Neuronal stem cell (in vitro differentiated cells): ENCODE data around the gene NDUFA7.

Source experiments
- DNase-seq: peaks from one replicate; pipeline ENCODE4 v3.0.0-alpha.2; 2013; ENCODE audit warnings: low spot score
- H2AFZ ChIP-seq: one replicate; pipeline ENCODE4 v1.6.1; 2013; ENCODE audit warnings: mild to moderate bottlenecking, low read length, inconsistent platforms
- H2AK5ac ChIP-seq: 2 replicates; pipeline ENCODE4 v1.6.1; 2013; ENCODE audit warnings: low read depth, mild to moderate bottlenecking, inconsistent platforms, low read length, moderate library complexity, mixed read lengths
- H2BK120ac ChIP-seq: 2 replicates; pipeline ENCODE4 v1.6.1; 2013; ENCODE audit warnings: low read depth, mild to moderate bottlenecking, inconsistent platforms, low read length, moderate library complexity, mixed read lengths
- H2BK12ac ChIP-seq: one replicate; pipeline ENCODE4 v1.6.1; 2013; ENCODE audit warnings: low read length, inconsistent platforms
- H2BK15ac ChIP-seq: 2 replicates; pipeline ENCODE4 v1.6.1; 2013; ENCODE audit warnings: mild to moderate bottlenecking, low read length, inconsistent platforms, mixed read lengths
- H2BK5ac ChIP-seq: one replicate; pipeline ENCODE4 v1.6.1; 2013; ENCODE audit warnings: inconsistent platforms, mild to moderate bottlenecking, low read length, moderate library complexity
- H3K14ac ChIP-seq: one replicate; pipeline ENCODE4 v1.6.1; 2013; ENCODE audit warnings: low read length, inconsistent platforms
- H3K18ac ChIP-seq: 2 replicates; pipeline ENCODE4 v1.6.1; 2013; ENCODE audit warnings: low read length, inconsistent platforms
- H3K23ac ChIP-seq: 2 replicates; pipeline ENCODE4 v1.6.1; 2013; ENCODE audit warnings: low read depth, mild to moderate bottlenecking, mixed read lengths, low read length, inconsistent platforms; ENCODE audit not compliant: poor library complexity
- H3K27ac ChIP-seq: replicated peaks from 3 replicates; pipeline ENCODE4 v1.5.1; 2013; ENCODE audit warnings: low read length, inconsistent platforms
- H3K27me3 ChIP-seq, 3 experiments: 2 replicates each; pipeline ENCODE4 v1.6.1; 2013; ENCODE audit warnings: low read length in 3 of 3, mild to moderate bottlenecking in 2 of 3, inconsistent platforms in 1 of 3, low read depth in 1 of 3, mixed read lengths in 1 of 3, moderate library complexity in 1 of 3; ENCODE audit not compliant: control insufficient read depth in 3 of 3, insufficient read depth in 3 of 3
- H3K36me3 ChIP-seq, 2 donors: replicated peaks in 1 of 2; 2 replicates each; pipeline ENCODE4 v1.6.1; 2013; ENCODE audit warnings: low read length in 2 of 2; ENCODE audit not compliant: control insufficient read depth in 2 of 2, insufficient read depth in 2 of 2
- H3K4ac ChIP-seq: 2 replicates; pipeline ENCODE4 v1.6.1; 2013; ENCODE audit warnings: inconsistent platforms, mild to moderate bottlenecking, low read length, moderate library complexity
- H3K4me1 ChIP-seq, 2 donors: 1 replicate in 1 of 2; 2 replicates in 1 of 2; pipeline ENCODE4 v1.6.1; 2013; ENCODE audit warnings: low read length in 2 of 2, low read depth in 1 of 2; ENCODE audit not compliant: control insufficient read depth in 2 of 2, insufficient read depth in 1 of 2
- H3K4me2 ChIP-seq: one replicate; pipeline ENCODE4 v1.6.1; 2013; ENCODE audit warnings: mild to moderate bottlenecking, low read length, inconsistent platforms; ENCODE audit not compliant: insufficient read depth, poor library complexity, severe bottlenecking
- H3K4me3 ChIP-seq, 2 donors: 2 replicates each; pipeline ENCODE4 v1.5.1; 2013; ENCODE audit warnings: low read length in 2 of 2, mild to moderate bottlenecking in 2 of 2, inconsistent platforms in 1 of 2, moderate library complexity in 1 of 2
- H3K79me1 ChIP-seq: one replicate; pipeline ENCODE4 v1.6.1; 2013; ENCODE audit warnings: low read depth, mild to moderate bottlenecking, inconsistent platforms, low read length, moderate library complexity
- H3K9ac ChIP-seq: one replicate; pipeline ENCODE4 v1.6.1; 2013; ENCODE audit warnings: mild to moderate bottlenecking, low read depth, low read length, inconsistent platforms; ENCODE audit not compliant: poor library complexity
- H3K9me3 ChIP-seq, 2 donors: replicated peaks in 1 of 2; 2 replicates each; pipeline versions ENCODE3 to v1.6.1; 2013; ENCODE audit warnings: low read length in 2 of 2, mild to moderate bottlenecking in 2 of 2, inconsistent platforms in 1 of 2, low read depth in 1 of 2, mixed read lengths in 1 of 2, moderate library complexity in 1 of 2; ENCODE audit not compliant: control insufficient read depth in 2 of 2, insufficient read depth in 1 of 2
- H4K8ac ChIP-seq: one replicate; pipeline ENCODE4 v1.6.1; 2013; ENCODE audit warnings: low read depth, mild to moderate bottlenecking, inconsistent platforms, low read length, moderate library complexity
- H4K91ac ChIP-seq: one replicate; pipeline ENCODE4 v1.6.1; 2013; ENCODE audit warnings: low read length, low read depth, mild to moderate bottlenecking, inconsistent platforms; ENCODE audit not compliant: poor library complexity
- WGBS, 2 donors: extraction: QIAGEN DNeasy Blood & Tissue Kit; methylation state at CpG; one replicate each; pipeline ENCODE4 v1.1.7; 2013; ENCODE audit warnings: missing lambda C conversion rate in 2 of 2, mixed read lengths in 1 of 2; ENCODE audit not compliant: insufficient read length in 2 of 2, insufficient replicate concordance in 1 of 2; ENCODE audit errors: extremely low coverage in 2 of 2; 5-methylcytosine and 5-hydroxymethylcytosine counted together

The NDUFA7 gene

GRCh38 chr19:8336072-8336569 lies 14.9 kb upstream of the NDUFA7 start:
- Histone ChIP-seq H3K4me2 (no peak overlapping the region), H2AK5ac (no peak overlapping the region), H4K8ac (no peak overlapping the region)

GRCh38 chr19:8335343-8336071 lies 14.3 kb upstream of the NDUFA7 start:
- Histone ChIP-seq H3K18ac (peak overlapping the region; percentile 59), H2AFZ (peak overlapping the region; percentile 96), H2BK120ac (no peak overlapping the region), H3K4me3 (peak overlapping the region; percentile 47 to 79), H3K4me2 (peak overlapping the region; percentile 62), H3K9me3 (no peaks in the 10 kb centered on the region), H3K36me3 (no peaks in the 10 kb centered on the region), H2BK12ac (no peak overlapping the region), H4K8ac (no peak overlapping the region), H3K79me1 (no peaks in the 10 kb centered on the region), H3K4ac (no peak overlapping the region), H2AK5ac (no peak overlapping the region), H3K27me3 (peaks cover 23 to 69% (median 55%) of the 10 kb centered on the region in 3 experiments), H3K4me1 (peaks cover 3 to 5% of the 10 kb centered on the region in 2 donors), H3K23ac (no peak overlapping the region), H3K14ac (no peak overlapping the region), H4K91ac (no peak overlapping the region), H3K9ac (peak overlapping the region; percentile 60), H2BK15ac (no peak overlapping the region), H2BK5ac (peak overlapping the region; percentile 24), H3K27ac (no peak overlapping the region)
- no CpG with 5 or more reads among the region's 79 CpGs for WGBS, 2 donors
- no peak for DNase-seq

More at GRCh38 chr19:8336072-8336569, 14.9 kb upstream of the NDUFA7 start:
- no peak overlapping the region for H3K23ac ChIP-seq
- no peak overlapping the region for H3K9ac ChIP-seq
- H3K18ac ChIP-seq: no peak overlapping the region
- no peak for DNase-seq
- no peak overlapping the region for H3K4ac ChIP-seq
- no peak overlapping the region for H2BK12ac ChIP-seq
- no peaks in the 10 kb centered on the region for H3K9me3 ChIP-seq
- no peak overlapping the region for H4K91ac ChIP-seq
- no peak overlapping the region for H2BK120ac ChIP-seq
- no peaks in the 10 kb centered on the region for H3K36me3 ChIP-seq
- H2BK5ac ChIP-seq: no peak overlapping the region
- H3K27me3 ChIP-seq: peaks cover 23 to 73% (median 56%) of the 10 kb centered on the region in 3 experiments
- H3K14ac ChIP-seq: no peak overlapping the region
- no peak overlapping the region for H2AFZ ChIP-seq
- WGBS, 2 donors: no CpG with 5 or more reads among the region's 27 CpGs
- H3K4me1 ChIP-seq: peaks cover 5 to 9% of the 10 kb centered on the region in 2 donors
- H2BK15ac ChIP-seq: no peak overlapping the region
- H3K79me1 ChIP-seq: no peaks in the 10 kb centered on the region
- no peak overlapping the region for H3K4me3 ChIP-seq
- H3K27ac ChIP-seq: no peak overlapping the region

- Histone ChIP-seq H2AK5ac (peak overlapping the region; percentile 97), H3K14ac (no peak overlapping the region), H3K4me1 (peaks cover 1 to 3% of the 10 kb centered on the region in 2 donors), H3K4me3 (peak overlapping the region; percentile 47 to 79), H3K27ac (no peak overlapping the region), H3K9me3 (no peaks in the 10 kb centered on the region), H3K9ac (peak overlapping the region; percentile 70), H3K18ac (peak overlapping the region; percentile 93), H2BK12ac (peak overlapping the region; percentile 24), H3K79me1 (no peaks in the 10 kb centered on the region), H4K91ac (no peak overlapping the region), H2BK15ac (peak overlapping the region; percentile 37), H3K4me2 (peak overlapping the region; percentile 62), H2BK120ac (no peak overlapping the region), H4K8ac (peak overlapping the region; percentile 43), H3K23ac (peak overlapping the region; percentile 80), H2AFZ (peak overlapping the region; percentile 96), H2BK5ac (peak overlapping the region; percentile 82), H3K4ac (no peak overlapping the region), H3K36me3 (no peaks in the 10 kb centered on the region), H3K27me3 (peaks cover 23 to 71% (median 54%) of the 10 kb centered on the region in 3 experiments)
- WGBS, 2 donors: no CpG with 5 or more reads among the region's 117 CpGs
- peak; percentile 73 for DNase-seq
Observed at GRCh38 chr19:8334458-8335342, 13.5 kb upstream of the NDUFA7 start.
